Activated naive CD4-positive, alpha-beta T cell treated with anti-CD3 and anti-CD28 coated beads, Interleukin-2, amount 50 U/mL, for 72 hours (primary cell): ENCODE measurements around the gene DMXL2. TPM values are rescaled to one million over a fixed set of nuclear protein-coding genes. Genes with fewer than 3 reads are reported as not detected.
"Not testable (repeated sequence)": the region's sequence is repeated elsewhere in the genome, so short reads cannot be mapped to it uniquely, and the experiment has no call there.

ENCODE experiments used
- ATAC-seq, 2 donors: fragments of 150-1000 bp; cut with Tn5 transposase; 2 replicates each; pipeline ENCODE4 v1.10.0; 2021; ENCODE audit warnings: mild to moderate bottlenecking in 2 of 2, moderate library complexity in 2 of 2
- DNase-seq, 2 donors: peaks; one replicate each; pipeline ENCODE4 v3.0.0; 2021 to 2022; ENCODE audit warnings: low spot score in 2 of 2
- H3K27ac Mint-ChIP-seq, 2 donors: one replicate each; pipeline ENCODE4 v1.8.0; 2022; ENCODE audit warnings: mild to moderate bottlenecking in 2 of 2, mixed read lengths in 2 of 2
- H3K36me3 Mint-ChIP-seq, 2 donors: one replicate each; pipeline ENCODE4 v1.8.0; 2022; ENCODE audit warnings: mixed read lengths in 2 of 2
- H3K9me3 Mint-ChIP-seq, 2 donors: one replicate each; pipeline ENCODE4 v1.8.0; 2022; ENCODE audit warnings: mixed read lengths in 2 of 2
- total RNA-seq, 2 donors: library from RNA; stranded (reverse); gene quantifications; one replicate each; pipeline ENCODE4 v1.2.3, GENCODE V29; 2022

The DMXL2 gene
- total RNA-seq, 2 donors from 2014 or later = 2.3 to 15.6 TPM

DNA sequence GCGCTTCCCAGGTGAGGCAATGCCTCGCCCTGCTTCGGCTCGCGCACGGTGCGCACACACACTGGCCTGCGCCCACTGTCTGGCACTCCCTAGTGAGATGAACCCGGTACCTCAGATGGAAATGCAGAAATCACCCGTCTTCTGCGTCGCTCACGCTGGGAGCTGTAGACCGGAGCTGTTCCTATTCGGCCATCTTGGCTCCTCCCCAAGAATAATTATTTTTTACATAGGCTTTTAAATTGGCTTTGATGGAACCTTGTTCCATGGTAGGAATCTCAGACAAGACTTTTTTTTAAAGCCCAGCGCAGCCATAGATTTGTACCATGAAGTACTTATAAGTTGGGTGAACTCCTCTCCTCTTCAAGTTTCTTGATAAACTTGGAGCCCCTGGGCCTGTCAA is 199.5 kb downstream of the DMXL2 start:
- not testable (repeated sequence) for ATAC-seq, H3K36me3 Mint-ChIP-seq, H3K9me3 Mint-ChIP-seq, DNase-seq, H3K27ac Mint-ChIP-seq

DNA sequence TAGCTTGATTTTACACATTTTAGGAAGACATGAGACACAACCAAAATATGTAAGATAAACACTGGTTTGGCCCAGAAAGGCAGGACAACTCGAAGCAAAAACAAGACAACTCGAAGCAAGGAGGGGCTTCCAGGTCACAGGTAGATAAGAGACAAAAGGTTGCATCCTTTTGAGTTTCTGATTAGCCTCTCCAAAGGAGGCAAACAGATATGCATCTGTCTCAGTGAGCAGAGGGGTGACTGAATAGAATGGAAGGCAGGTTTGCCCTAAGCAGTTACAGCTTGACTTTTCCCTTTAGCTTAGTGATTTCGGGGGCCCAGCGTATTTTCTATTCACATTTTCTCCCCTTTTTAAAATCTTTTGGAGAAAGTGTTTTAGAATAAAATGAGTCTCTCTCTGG is 206.4 kb downstream of the DMXL2 start:
- no peak for ATAC-seq
- Mint-ChIP-seq H3K9me3 (no peaks in the 10 kb centered on the region), H3K36me3 (no peaks in the 10 kb centered on the region), H3K27ac (no peak overlapping the region)
- no peak for DNase-seq

DNA sequence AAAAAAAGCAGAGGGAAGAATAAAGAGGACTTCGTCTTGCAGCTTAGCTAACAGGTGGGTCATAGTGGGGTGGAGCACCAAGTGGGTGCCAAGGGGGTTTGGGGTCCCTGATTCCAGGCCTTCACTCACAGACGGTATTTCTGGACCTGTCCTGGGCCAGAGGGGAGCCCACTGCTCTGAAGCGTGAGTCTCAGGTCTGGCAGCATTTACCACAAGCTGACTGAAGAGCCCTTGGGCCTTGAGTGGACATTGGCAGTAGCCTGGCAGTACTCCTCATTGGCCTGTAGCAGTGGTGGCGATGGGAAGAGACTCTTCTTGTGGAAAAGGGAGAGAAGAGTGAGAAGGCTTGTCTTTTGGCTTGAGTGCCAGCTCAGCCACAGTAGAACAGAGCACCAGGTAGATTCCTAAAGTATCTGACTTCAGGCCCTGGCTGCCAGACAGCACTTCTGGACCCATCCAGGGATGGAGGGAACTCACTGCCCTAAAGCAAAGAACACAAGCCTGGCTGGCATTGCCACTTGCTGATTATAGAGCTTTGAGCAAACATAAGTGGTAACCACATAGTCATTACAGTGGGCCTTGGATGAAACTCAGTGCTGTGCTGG is 208.2 kb downstream of the DMXL2 start:
- Mint-ChIP-seq H3K27ac (no peak overlapping the region), H3K36me3 (no peaks in the 10 kb centered on the region), H3K9me3 (no peaks in the 10 kb centered on the region)
- ATAC-seq (no peak), DNase-seq (no peak)

DNA sequence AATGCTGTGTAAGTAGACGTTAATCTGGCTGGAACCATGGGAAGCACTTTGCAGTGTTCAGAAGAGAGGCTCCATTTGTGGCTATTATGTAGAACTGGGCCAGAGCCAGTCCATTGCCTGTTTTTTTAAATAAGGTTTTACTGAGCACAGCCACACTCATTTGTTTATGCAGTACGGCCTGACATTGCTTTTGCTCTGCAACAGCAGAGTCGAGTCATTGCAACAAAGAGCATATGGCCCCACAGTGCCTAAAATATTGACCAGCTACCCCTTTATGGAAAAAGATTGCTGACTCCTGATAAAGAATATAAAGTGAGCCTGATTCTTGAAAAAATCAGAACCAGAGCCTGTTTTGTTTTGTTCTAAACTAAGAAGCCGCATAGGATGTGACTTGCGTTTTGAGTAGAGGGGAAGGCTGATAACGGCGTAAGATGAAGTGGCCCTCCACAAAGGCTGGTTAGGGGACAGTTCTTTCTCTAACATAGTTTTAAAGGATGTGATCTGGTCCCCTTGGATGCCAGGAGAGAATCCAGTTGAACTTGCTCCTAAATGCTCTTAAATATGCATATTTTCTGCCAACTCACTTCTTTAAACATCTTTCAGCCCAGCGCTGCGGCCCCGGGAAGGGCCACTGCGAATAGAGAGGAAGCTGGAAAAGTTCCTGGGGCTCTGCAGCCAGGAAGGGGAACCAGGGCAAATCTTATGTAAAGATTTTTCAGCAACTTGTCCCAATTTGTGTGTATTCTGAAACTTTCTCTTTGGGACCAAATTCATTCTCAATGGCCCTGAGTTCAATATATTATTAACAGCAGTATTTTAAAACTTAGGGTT is 216.7 kb downstream of the DMXL2 start:
- H3K27ac Mint-ChIP-seq = no peak overlapping the region
- no peaks in the 10 kb centered on the region for H3K36me3 Mint-ChIP-seq
- H3K9me3 Mint-ChIP-seq = no peaks in the 10 kb centered on the region
- DNase-seq = no peak
- no peak for ATAC-seq

DNA sequence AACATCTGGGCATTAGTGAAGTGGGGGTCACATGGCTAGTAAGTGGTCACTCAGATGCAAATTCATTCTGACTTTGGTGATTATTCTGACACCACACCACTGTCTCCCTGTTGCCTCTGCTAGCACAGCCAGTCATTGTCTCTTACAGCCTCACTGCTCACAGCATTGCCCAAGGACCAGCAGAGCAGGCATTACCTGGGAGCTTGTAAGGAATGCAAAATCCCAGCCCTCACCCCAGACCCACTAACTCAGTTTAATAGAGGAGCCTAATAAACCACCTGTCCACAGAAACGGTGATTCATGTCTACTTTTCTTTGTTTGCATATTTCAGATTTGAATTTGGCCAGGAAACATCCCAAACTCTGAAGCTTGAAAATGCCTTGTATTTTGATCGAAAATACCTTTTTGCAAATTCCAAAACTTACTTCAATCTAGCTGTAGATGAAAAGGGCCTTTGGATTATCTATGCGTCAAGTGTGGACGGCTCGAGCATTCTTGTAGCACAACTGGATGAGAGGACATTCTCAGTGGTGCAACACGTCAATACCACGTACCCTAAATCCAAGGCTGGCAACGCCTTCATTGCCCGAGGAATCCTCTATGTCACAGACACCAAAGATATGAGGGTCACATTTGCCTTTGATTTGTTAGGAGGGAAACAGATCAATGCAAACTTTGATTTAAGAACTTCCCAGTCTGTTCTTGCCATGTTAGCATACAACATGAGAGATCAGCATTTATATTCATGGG is 218.4 kb downstream of the DMXL2 start:
- H3K36me3 Mint-ChIP-seq = no peaks in the 10 kb centered on the region

DNA sequence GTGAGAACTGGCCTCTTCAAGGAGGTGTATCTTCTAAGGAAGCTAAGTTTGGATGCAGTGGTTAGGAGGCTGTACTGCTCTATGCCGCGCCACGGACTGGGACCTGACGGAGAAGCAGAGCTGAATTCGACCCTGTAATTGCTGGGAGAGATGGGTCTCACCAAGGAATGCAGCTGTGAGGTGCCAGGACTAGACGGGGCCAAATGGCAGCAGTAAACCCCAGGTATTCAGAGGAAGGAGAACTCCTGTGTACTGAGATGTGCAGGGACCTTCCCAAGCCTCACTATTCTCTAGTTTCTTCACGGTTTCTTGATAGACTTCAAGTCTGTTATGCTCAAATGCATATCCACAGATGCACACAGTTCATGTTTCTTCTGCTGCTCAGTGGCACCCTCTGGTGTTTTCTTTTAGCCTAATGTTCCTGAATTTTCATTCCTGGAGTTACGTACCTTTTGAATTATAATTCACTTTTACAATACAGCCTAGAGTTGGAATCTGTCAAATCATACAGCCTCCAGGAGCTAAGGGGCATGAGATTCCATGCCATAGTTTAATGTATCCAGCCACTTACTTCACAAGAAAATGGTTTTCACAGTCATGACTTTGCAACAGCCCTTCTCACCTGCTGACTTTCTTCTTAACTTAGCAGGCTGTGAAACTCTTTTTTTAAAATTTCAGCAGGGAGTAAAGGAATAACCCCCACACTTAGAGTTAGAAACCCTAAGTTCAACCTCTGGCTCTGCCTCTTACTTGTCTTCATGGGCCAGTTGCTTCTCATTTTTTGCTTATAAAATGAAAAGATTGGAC is 219.3 kb downstream of the DMXL2 start:
- H3K36me3 Mint-ChIP-seq = no peaks in the 10 kb centered on the region
- no peak overlapping the region for H3K27ac Mint-ChIP-seq
- ATAC-seq = no peak
- DNase-seq = no peak
- H3K9me3 Mint-ChIP-seq = no peaks in the 10 kb centered on the region

More for the DNA sequence above, 218.4 kb downstream of the DMXL2 start:
- ATAC-seq (no peak), DNase-seq (no peak)
- no peaks in the 10 kb centered on the region for H3K9me3 Mint-ChIP-seq
- no peak overlapping the region for H3K27ac Mint-ChIP-seq

DNA sequence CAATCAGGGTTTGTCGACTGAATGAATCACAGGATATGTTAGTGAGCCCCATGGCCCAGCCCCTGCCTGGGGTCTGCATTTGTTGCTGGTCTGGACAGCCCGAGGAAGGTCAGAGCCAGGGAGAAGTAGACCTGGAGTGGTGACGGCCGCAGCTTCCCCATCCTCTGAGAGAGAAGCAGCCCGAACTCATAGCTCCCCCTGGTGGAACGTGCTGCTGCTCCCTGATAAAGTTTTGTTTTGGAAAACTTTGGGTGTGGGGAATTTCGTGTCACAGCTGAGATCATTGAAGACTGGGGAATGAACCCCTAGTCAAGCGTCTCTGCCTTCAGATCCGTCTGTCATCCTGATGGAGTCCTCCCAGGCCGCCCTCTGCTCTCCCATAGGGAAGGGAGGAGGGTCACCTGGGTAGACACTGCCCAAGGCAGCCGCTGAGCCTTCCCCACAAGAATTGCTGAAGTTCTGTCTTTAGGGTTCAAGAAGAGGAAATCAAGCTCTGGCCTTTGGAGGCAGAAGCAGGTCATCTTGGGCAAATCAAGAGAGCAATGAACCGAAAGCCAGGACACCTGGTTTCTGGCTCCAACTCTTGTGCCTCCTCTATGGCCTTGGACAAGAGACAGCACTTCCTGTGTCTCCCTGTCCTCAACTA is 220.6 kb downstream of the DMXL2 start:
- ATAC-seq (no peak), DNase-seq (no peak)
- H3K27ac Mint-ChIP-seq = no peak overlapping the region

DNA sequence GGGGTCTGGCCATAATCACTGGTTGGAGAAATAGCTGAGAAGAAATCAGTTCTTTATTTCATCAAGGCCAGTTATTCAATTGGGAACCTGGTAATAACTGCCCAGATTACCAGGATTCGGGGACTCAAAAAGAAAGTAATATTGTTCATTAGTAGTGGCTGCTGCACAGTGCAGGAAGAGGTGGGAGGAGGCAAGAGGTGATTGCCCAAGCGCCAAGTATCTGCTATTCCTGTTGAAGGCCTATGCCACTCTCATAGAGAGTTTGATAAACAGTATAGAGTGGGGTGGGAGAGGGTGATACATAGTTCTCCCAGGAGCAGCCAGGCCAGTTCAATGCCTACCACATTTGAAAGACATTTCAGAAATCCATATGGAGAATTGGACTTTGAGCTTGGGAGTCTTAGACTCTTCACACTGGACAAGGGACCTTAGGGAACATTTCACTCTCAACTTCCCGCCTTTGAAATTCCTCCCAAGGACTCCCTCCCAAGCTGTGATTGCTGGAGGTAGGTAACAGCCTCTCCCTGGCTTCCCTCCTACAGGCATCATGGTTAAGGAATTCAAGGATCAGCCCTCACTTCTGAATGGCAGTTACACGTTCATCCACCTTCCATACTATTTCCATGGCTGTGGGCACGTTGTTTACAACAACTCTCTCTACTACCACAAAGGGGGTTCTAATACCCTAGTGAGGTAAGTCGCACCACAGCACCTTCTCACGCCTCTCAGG is 221.4 kb downstream of the DMXL2 start:
- ATAC-seq (no peak), DNase-seq (no peak)
- H3K27ac Mint-ChIP-seq = no peak overlapping the region
- no peaks in the 10 kb centered on the region for H3K36me3 Mint-ChIP-seq
- no peaks in the 10 kb centered on the region for H3K9me3 Mint-ChIP-seq

More for the DNA sequence above, 220.6 kb downstream of the DMXL2 start:
- Mint-ChIP-seq H3K9me3 (no peaks in the 10 kb centered on the region), H3K36me3 (no peaks in the 10 kb centered on the region)

DNA sequence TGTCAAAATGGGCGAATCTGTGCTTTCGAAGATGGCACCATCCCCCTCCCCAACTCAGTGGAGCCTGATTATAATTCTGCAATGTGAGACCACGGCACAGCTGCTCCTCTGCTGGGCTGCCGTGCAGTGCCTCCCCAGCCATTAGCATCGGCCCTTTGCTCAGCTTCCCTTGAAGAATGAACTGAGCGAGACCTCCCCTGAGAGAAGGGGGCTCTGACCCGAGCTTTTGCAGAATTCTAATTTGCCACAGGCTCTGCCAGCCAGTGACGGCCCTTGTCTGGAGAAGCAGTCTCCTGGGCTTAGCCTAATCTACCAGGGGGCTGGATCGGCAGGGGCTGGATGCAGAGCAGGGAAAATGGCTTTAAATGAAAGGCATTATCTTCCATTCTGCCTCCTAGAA is 223.9 kb downstream of the DMXL2 start:
- Mint-ChIP-seq H3K27ac (no peak overlapping the region), H3K36me3 (no peaks in the 10 kb centered on the region), H3K9me3 (no peaks in the 10 kb centered on the region)
- ATAC-seq (no peak), DNase-seq (no peak)

Other genes with a start within 250 kb of the DMXL2 start
- gene SCG3, start 58.7 kb upstream of the DMXL2 start, total RNA-seq = under 1 TPM in 1 of 2 donors, not detected in 1; 0.11 TPM
- 10 to 100 TPM; 10.7 to 16.5 TPM for gene LYSMD2, start 114.9 kb upstream of the DMXL2 start, total RNA-seq
- 1 to 10 TPM; 2.8 to 3.6 TPM for gene TMOD2, start 128.8 kb upstream of the DMXL2 start, total RNA-seq
- gene TMOD3, start 206.9 kb upstream of the DMXL2 start, total RNA-seq = 10 to 100 TPM; 53.9 to 56.3 TPM